OCI-M2 (cell line): ENCODE data around the gene TPRX1.
"Not testable (repeated sequence)": the region's sequence is repeated elsewhere in the genome, so short reads cannot be mapped to it uniquely, and the experiment has no call there.

Experiments
- DNase-seq: peaks from one replicate; lab custom pipeline; 2025; ENCODE audit not compliant: unreplicated experiment; lab: John Stamatoyannopoulos, UW

The TPRX1 gene, protein sequence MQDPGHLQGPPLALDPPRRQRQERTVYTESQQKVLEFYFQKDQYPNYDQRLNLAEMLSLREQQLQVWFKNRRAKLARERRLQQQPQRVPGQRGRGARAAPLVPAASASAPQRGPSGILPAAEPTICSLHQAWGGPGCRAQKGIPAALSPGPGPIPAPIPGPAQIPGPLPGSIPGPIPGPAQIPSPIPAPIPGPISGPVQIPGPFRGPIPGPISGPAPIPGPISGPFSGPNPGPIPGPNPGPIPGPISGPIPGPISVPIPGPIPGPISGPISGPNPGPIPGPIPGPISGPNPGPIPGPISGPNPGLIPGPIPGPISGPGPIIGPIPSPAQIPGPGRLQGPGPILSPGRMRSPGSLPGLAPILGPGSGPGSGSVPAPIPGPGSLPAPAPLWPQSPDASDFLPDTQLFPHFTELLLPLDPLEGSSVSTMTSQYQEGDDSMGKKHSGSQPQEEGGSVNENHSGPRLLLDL

DNA sequence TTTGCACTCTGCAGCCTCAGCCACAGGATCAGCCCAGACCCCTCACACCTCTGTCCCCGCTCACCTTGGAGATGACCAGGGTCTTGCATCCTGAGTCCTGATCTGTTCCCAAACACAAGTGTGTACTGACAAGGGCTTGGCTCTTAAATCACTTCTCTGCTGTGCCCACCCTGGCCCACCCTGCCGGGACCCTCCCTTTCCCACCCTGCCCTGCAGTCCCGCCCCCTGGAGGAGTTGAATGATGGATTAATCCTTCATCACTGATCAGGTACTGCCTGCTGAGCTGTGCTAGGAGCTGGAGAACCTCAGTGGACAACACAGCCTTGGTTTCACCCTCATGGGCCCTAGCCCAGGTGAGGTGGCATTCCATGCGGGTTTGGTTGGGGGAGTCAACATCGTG is at the start of gene TPRX1:
TSS of gene TPRX1 (minus strand) at position 101 of the 400 bp plus-strand sequence. CDS start at position 89, 12 bp downstream.
- DNase-seq = not testable (repeated sequence)

DNA sequence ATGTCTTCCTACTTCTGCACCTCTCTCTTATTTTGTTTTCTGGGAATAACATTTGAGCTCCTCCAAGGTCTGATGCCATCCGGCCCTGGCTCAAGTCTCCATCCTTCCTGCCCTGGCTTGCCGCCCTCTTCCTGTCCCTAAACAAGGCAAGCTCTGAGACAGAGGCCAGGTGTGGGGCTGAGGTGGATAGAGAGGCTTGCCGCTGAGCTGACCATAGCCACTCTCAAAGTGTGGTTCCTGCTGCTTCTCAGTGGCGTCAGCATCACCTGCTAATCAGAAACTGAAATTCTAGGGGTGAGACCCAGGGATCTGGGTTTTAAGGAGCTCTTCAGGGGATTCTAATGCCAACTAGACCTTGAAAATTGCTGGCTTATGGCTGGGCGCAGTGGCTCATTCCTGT is 48.7 kb upstream of the TPRX1 start:
- DNase-seq = no peak

DNA sequence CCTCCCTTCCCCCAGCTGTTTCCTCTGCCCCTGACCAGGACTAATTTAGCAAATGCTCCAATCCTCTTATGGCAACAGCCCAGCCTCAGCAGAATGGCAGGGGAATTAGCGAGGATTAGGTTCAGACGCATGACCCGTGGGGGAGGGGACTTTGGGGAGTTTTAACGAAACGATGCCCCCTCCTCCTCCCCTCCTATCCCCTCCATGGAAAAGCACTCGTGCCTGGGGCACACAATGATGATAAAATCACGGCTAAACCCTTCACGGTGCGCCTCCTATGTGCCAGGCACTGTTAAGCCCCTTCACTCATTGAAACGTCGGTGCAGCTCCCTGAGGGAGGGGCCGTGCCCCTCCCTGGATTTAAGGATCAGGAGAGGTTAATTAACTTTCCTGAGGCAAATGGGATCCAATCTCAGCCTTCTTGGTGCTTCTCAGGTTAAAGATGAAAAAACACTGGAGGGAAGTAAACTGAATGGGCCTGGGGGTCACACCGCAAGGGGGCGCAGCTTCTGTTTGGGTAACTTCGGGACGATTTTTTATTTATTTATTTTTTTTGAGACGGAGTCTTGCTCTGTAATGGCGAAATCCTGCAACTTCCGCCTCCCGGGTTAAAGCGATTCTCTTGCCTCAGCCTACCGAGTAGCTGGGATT is 44.6 kb upstream of the TPRX1 start:
- DNase-seq = no peak

DNA sequence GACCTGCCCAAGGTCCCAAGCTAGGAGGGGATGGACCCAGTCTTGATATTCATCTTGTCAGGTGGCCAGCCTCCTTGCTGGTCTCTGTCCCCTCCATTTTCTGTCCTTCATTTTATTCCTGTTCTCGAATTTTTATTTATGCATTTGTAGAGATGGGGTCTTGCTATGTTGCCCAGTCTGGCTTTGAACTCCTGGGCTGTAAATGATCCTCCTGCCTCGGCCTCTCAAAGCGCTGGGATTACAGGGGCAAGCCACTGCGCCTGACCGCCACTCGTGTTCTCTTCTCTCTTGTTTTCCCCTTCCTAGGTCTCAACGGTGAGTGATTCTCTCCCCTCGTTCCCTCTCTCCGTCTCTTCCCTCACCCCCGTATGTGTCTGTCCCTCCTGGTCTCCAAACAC is 44.1 kb upstream of the TPRX1 start:
- no peak for DNase-seq

DNA sequence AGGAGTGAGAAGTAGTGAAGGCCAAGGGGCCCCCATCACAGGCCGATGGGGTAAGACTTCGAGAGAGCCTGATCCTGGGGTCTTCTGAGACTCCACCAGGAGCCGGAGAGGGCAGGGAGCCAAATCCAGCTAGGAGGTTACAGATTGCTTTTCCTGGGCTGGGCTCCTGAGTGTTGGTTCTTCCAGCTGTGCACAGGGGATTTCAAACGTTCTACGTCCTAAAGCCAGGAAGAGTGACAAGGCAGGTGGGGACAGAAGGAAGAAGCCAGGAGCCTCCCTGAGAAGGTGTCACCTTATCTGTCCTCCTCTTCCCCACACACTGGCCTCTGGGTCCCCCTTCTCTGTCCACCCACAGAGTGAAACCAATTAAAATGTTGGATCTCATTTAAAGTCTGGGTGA is 38.6 kb upstream of the TPRX1 start:
- DNase-seq = no peak

DNA sequence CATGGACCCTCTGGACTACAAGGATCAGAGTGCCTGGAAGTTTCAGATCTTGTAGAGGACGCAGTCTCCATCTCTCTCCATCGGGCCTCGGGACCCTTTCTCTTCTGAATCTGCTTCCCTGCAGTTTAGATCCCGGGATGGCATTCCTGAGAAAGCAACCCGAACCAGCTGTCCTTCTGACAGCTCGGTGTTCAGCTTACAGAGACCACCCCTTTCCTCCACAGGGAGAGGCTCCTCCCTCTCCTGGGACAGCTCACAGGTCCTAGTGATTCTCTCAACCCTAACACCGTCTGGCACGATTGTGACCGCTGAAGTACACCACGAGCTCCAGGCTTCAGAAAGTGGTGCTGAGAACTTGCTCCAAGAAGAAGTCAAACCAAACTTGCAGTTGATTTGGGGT is 35.6 kb upstream of the TPRX1 start:
- no peak for DNase-seq

DNA sequence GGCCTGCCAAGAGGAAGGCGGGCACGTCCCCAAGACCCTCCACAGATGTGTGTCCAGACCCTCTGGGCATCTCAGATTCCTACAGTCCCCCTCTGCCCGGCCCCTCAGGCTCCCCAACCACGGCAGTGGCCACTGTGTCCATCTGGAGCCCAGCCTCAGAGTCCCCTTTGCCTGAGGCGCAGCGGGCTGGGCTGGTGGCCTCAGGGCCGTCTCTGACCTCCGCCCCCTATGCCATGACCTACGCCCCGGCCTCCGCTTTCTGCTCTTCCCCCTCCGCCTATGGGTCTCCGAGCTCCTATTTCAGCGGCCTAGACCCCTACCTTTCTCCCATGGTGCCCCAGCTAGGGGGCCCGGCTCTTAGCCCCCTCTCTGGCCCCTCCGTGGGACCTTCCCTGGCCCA is 35.1 kb upstream of the TPRX1 start:
- DNase-seq = no peak

DNA sequence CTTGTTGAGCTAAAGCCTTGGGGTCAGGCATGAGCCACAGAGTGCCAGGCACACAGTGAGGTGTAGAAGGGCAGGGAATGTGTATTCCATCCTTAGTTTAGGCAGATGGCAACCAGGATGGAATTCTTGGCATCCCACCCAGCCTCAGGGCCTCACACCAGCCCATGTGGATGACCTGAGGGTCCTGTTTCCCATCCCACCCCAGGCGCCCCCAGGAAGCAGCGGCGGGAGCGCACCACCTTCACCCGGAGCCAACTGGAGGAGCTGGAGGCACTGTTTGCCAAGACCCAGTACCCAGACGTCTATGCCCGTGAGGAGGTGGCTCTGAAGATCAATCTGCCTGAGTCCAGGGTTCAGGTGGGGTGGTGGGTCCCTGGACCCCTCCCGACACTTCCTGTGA is 31.7 kb upstream of the TPRX1 start:
- no peak for DNase-seq

DNA sequence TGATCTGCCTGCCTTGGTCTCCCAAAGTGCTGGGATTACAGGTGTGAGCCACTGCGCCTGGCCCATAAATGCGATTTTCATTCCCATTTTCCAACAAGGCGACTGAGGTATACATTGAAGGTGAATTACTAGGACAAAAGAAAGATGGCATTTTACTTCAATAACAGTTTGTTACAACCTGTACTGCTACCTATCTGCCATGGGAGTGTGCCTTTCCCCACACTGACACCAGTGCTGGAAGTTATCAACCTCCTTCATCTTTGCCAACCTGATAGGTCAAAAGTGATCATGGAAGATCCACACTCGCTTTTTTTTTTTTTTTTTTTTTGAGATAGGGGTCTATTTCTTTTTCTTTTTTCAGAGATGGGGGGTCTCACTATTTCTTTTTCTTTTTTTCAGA is 28.4 kb upstream of the TPRX1 start:
- no peak for DNase-seq

DNA sequence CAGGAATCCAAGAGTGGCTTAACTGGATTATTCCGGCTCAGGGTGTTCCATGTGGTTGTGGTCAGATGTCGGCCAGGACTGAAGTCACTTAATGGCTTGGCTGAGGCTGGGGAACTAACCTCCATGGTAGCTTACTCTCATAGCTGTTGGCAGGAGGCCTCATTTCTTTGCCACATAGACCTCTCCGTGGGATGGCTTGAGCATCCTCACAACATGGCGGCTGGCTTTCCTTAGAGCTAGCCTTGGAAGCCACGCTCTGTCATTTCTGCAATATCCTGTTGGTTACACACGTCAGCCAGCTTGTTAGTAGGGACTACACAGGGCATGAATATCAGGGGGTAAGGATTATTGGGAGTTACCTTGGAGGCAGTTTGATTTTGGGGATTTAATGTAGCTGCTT is 22.4 kb upstream of the TPRX1 start:
- no peak for DNase-seq

DNA sequence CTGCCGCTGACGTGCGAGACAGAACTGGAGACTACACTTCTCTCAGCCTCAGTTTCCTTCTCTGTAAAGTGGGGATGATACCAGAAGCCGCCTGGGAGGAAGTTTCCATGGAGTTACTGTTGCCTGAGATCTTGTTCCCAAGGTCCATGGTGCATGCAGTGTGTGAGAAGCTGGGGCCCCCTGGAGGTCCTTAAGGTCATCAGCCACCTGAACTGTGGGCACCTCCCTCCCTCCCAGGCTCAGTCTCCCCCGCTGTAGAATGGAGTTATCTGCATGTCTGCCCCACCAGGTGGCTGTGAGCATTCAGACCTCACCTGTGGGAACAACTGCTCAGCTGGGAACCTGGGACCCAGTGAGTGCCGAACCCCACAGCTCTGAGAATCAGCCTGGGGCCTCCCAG is 20.0 kb upstream of the TPRX1 start:
- DNase-seq = no peak

DNA sequence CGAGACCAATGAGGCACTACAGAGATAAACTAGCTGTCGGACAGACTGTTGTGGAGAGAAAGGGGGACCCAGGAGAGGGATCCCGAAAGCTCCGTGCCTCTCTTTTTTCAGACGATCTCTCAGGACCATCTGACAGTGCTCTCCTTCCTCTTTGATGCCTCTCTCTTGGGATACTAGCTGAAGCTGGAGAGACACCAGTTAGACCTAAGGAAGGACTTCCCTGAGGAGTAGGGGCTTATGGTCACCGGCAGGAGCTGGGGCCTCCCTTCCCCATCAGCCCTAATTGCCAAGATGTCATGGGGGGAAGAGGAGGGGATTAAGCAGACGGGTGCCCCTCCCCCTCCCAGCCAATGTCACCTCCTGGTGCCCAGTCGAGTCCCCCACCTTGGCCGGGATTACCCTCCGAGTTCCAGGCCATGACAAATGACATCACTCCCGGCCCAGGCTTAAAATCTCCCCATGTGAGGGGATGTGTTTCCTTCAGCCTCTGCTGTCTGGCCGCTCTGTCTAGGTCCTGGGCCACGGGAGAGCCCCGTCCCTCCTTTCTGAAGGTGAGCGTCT is 17.2 kb upstream of the TPRX1 start, which contains the start of gene CRX:
TSS of gene CRX (plus strand) at position 478 of the 561 bp plus-strand sequence. CDS start 12,507 bp downstream, outside the sequence.
- no peak for DNase-seq

DNA sequence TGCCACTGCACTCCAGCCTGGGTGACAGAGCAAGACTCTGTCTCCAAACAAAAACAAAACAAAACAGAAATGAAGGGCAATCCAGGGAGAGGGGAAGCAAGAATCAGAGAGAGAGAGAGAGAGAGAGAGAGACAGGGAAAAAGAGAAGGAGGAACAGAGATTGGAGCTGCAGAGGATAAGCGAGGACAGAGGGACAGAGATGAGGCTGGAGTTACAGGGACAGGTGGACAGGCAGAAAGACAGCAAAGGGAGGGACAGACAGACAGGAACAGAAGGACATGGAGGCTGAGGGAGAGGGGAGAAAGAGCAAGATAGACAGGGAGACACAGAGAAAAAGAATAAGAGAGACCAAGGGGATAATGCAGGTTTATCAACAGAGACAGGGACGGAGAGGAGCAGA is 16.1 kb upstream of the TPRX1 start:
- no peak for DNase-seq

DNA sequence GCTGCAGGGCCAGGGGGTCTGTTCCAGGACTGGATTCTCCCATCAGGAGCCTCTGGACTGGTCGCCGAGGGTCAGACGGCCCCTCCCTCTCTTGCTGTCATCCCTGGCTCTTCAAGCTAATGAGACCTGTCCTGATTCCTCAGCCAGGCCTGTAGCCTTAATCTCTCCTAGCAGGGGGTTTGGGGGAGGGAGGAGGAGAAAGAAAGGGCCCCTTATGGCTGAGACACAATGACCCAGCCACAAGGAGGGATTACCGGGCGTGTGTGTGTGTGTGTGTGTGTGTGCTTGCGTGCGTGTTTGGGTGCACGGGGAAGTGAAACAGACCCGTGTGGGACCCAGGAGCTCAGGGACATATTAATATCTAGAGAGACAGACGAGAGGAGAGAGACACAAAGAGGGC is 15.5 kb upstream of the TPRX1 start:
- no peak for DNase-seq

DNA sequence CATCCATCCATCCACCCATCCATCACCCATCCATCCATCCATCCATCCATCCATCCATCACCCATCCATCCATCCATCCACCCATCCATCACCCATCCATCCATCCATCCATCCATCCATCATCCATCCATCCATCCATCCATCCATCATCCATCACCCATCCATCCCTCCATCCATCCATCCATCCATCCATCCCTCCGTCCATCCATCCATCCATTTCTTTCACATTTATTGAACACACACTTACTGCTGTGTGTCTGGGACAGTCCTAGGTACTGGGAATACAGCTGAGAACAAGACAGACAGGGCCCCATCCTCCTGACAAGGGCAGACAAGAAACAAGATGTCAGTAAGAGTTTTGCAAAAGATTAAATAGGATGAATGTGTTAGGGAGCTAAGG is 13.9 kb upstream of the TPRX1 start:
- not testable (repeated sequence) for DNase-seq

DNA sequence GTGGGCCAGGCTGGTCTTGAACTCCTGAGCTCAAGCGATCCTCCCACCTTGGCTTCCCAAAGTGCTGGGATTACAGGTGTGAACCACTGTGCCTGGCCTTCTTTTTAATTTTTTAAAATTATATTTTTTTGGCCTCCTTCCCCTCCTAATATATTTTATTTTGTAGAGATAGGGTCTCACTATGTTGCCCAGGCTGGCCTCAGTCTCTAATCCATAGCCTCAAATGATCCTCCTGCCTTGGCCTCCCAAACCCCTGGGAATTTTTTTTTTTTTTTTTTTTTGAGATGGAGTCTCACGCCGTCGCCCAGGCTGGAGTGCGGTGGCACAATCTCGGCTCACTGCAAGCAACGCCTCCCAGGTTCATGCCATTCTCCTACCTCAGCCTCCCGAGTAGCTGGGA is 11.9 kb upstream of the TPRX1 start:
- not testable (repeated sequence) for DNase-seq

DNA sequence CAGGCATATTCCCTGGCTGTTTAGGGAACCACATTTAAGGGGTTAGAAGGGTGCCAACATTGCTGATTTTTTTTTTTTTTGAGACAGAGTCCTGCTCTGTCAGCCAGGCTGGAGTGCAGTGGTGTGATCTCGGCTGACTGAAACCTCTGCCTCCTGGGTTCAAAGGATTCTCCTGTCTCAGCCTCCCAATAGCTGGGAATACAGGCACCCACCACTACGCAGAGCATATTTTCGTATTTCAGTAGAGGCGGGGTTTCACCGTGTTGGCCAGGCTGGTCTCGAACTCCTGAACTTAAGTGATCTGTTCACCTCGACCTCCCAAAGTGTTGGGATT is 9.6 kb upstream of the TPRX1 start:
- no peak for DNase-seq

DNA sequence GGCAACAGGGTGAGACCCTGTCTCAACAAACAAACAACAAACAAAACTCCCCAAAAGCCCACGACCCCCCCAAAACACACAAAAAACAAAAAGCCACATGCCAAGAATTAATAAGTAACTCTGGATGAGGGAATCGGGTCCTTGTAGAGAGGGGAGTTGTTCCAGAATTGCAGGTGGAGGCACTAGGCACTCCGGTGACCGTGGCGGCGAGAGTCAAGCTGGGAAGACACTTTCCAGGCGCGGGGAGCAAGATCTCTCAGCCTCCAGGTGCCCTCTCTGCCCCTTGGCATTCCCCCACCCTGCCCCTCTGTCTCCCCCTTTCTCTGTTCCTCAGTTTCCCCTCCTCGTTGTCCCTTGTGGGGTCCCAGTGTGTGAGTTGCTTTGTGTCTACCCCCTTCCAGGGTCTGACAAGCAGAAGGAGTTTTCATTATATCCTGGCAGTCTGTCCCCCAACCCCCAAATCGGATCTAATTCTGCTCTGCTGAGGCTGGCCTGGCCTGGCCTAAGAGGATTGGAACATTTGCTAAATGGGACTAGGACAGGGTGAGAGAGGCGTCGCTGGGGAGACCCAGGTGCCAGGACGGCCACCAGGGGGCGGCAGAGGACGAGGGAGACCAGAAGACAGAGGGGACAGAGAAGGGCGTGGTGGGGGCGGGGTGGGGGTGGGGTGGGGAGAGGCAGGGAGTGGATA is 9.1 kb upstream of the TPRX1 start:
- DNase-seq = peak; percentile 37

DNA sequence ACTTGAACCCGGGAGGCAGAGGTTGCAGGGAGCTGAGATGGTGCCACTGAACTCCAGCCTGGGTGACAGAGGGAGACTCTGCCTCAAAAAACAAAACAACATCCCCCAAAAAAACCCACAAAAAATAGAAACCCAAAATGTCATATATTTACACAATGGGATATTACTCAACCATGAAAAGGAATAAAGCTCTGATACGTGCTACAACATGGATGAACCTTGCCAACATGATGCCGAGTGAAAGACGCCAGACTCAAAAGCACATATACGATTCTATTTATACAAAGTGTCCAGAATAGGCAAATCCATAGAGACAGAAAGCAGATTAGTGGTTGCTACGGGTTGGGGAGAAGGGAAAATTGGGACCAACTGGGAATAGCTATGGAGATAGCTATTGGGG is 2.1 kb upstream of the TPRX1 start:
- no peak for DNase-seq

DNA sequence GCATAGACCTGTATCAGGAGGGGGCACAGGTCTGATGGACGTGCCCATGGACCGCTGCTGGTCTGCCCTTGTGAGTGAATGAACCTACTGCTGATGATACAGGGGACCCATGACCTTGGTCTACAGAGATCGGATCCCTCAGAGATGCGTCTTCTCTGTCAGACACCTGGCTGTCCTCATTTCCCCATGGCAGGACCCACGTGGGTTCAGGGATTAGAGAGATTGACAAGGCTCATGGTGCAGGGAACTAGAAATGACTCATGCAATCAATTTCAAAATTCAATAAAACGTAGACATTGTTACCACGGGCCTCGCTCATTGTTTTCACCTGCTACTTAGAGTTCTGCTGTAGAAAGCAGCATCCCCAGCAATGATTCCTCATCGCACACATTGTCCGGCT is 962 bp upstream of the TPRX1 start:
- DNase-seq = no peak

DNA sequence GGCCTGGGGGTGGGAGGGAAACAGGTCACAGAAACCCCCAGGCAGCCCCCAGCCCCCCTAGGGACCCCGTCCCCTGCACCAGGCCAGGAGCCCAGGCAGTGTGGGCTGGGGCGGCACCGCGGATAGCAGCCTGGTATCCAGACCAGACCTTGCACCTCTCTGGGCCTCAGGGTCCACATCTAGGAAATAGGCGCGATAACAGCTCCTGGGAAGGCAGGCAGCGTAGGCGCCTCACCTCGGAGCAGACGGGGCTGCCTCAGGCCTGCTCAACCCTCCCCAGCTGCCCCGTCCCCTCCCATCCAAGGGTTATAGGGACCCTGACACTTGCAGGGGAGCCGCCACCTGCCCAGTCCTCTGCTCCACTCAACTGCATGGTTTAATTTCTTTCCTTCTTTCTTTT is 680 bp downstream of the TPRX1 start:
- not testable (repeated sequence) for DNase-seq

DNA sequence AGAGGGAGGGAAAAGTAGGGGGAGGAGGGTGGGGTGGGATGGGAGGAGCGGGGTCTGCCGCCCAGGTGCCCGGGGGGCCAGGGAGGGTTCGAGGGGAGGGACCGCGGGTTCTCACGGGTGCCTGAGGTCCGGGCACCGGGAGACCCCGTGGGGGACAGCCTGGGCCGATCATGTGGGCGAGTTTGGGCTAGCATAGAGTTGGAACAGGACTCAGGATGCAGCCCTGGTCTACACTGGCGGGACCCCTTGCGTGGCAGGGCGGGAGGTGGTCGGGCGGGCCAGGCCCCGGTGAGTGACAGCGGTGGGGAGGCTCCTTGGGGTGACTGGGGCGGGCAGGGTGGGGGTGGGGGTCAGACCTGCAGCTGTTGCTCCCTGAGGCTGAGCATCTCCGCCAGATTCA is 1.2 kb downstream of the TPRX1 start:
- DNase-seq = not testable (repeated sequence)
